A549 (cell line): ENCODE measurements around the gene TTLL11.

Experiments
- CHD4 ChIP-seq: fragments of 200-600 bp; sonication (generic); IDR thresholded peaks from 2 replicates; pipeline ENCODE4 v1.6.1; 2016; ENCODE audit warnings: antibody characterized with exemption, mild to moderate bottlenecking, borderline replicate concordance
- CTCF ChIP-seq: fragments of >200 bp; sonication (Bioruptor Twin); formaldehyde crosslinking; IDR thresholded peaks from 3 replicates; pipeline ENCODE4 v1.5.1; 2016
- EP300 ChIP-seq, 2 experiments: fragments of >200 bp; sonication (Bioruptor Twin); formaldehyde crosslinking; IDR thresholded peaks; 2 replicates in 1 of 2; 3 replicates in 1 of 2; pipeline ENCODE4 v1.6.1; 2016 to 2017
- HDAC2 ChIP-seq: fragments of 200-600 bp; sonication (generic); IDR thresholded peaks from 2 replicates; pipeline ENCODE4 v1.6.1; 2016
- HMGXB4 ChIP-seq: fragments of 250-450 bp; sonication (Bioruptor Pico); IDR thresholded peaks from 2 replicates; pipeline ENCODE4 v1.5.0; 2021; ENCODE audit warnings: mild to moderate bottlenecking, moderate library complexity, borderline replicate concordance
- JUN ChIP-seq, 2 experiments: fragments of >200 bp; sonication (Bioruptor Twin); formaldehyde crosslinking; IDR thresholded peaks; 2 replicates in 1 of 2; 3 replicates in 1 of 2; pipeline ENCODE4 v1.6.1; 2016 to 2017
- KDM1A ChIP-seq: fragments of 200-600 bp; sonication (generic); IDR thresholded peaks from 2 replicates; pipeline ENCODE4 v1.6.1; 2016; ENCODE audit warnings: low read depth, mild to moderate bottlenecking
- KDM5A ChIP-seq: fragments of 200-600 bp; sonication (generic); IDR thresholded peaks from 2 replicates; pipeline ENCODE4 v1.6.1; 2016; ENCODE audit warnings: antibody characterized with exemption, mild to moderate bottlenecking
- NFE2L2 ChIP-seq: fragments of 150-350 bp; conservative IDR thresholded peaks from 2 replicates; pipeline ENCODE4 v1.6.1; 2014; ENCODE audit warnings: low read length
- POLR2A ChIP-seq: IDR thresholded peaks from 2 replicates; pipeline ENCODE4 v1.6.1; 2012; ENCODE audit warnings: mild to moderate bottlenecking, low read length
- RAD21 ChIP-seq, 2 experiments: fragments of >200 bp in 1 of 2; sonication (Bioruptor Twin) in 1 of 2; formaldehyde crosslinking in 1 of 2; IDR thresholded peaks in 1 of 2; conservative IDR thresholded peaks in 1 of 2; 2 replicates in 1 of 2; 3 replicates in 1 of 2; pipeline ENCODE4 v1.6.1; 2012 to 2018; ENCODE audit warnings: inconsistent platforms in 1 of 2
- RCOR1 ChIP-seq: fragments of 150-350 bp; IDR thresholded peaks from 2 replicates; pipeline ENCODE4 v1.6.1; 2014; ENCODE audit warnings: antibody characterized with exemption, low read length, low read depth

GRCh38 chr9:121901616-121902015 is 191.5 kb downstream of the TTLL11 start:
- no peak for TF ChIP-seq RAD21 (conservative IDR thresholded peaks at IDR 0.05 in 1 of 2, IDR thresholded peaks at IDR 0.05 in 1 of 2)
- TF ChIP-seq CTCF: no peak
- no peak for TF ChIP-seq KDM5A
- no peak for TF ChIP-seq POLR2A
- TF ChIP-seq EP300 (IDR thresholded peaks at IDR 0.05): no peak
- no peak for TF ChIP-seq JUN (IDR thresholded peaks at IDR 0.05)
- TF ChIP-seq CHD4: no peak
- no peak for TF ChIP-seq HDAC2
- TF ChIP-seq KDM1A: no peak
- no peak for TF ChIP-seq RCOR1
- TF ChIP-seq NFE2L2: no peak
- TF ChIP-seq HMGXB4 (CRISPR knock-in tag): no peak
